Calu3 (cell line): ENCODE measurements around the gene FZR1. TPM values are rescaled to one million over a fixed set of nuclear protein-coding genes. Genes with fewer than 3 reads are reported as not detected.
A peak's percentile ranks its signal among the peaks of the same experiment; 100 is the strongest.

Experiments
- BruUV-seq: library from RNA; stranded (reverse); fragments of 400-500 nt; replicated peaks from 2 replicates; lab custom pipeline; 2021; lab: Mats Ljungman, UMichigan
- CTCF ChIA-PET: fragments of 300-600 bp; sonication (Branson Sonifier 250); formaldehyde crosslinking; loops from one replicate; lab custom pipeline; 2022; ENCODE audit warnings: antibody characterized with exemption; lab: Charles Lee
- DNase-seq: peaks from one replicate; pipeline ENCODE4 v3.0.0; 2022
- H3K27ac Mint-ChIP-seq: one replicate; pipeline ENCODE4 v1.8.0; 2022; ENCODE audit warnings: mixed read lengths; ENCODE audit not compliant: unreplicated experiment
- H3K27me3 Mint-ChIP-seq: one replicate; pipeline ENCODE4 v1.8.0; 2022; ENCODE audit warnings: mixed read lengths; ENCODE audit not compliant: unreplicated experiment
- H3K36me3 Mint-ChIP-seq: one replicate; pipeline ENCODE4 v1.8.0; 2022; ENCODE audit warnings: mild to moderate bottlenecking, moderate library complexity, mixed read lengths; ENCODE audit not compliant: insufficient read depth, unreplicated experiment
- H3K4me1 Mint-ChIP-seq: one replicate; pipeline ENCODE4 v1.8.0; 2022; ENCODE audit warnings: mild to moderate bottlenecking, low read depth, mixed read lengths; ENCODE audit not compliant: unreplicated experiment
- H3K4me3 Mint-ChIP-seq: one replicate; pipeline ENCODE4 v1.8.0; 2022; ENCODE audit warnings: mild to moderate bottlenecking, low read depth, moderate library complexity, mixed read lengths; ENCODE audit not compliant: unreplicated experiment
- H3K9me3 Mint-ChIP-seq: one replicate; pipeline ENCODE4 v1.8.0; 2022; ENCODE audit warnings: low read depth, mixed read lengths; ENCODE audit not compliant: unreplicated experiment
- intact Hi-C: fragments of 100-400 bp; cut with micrococcal nuclease; formaldehyde crosslinking; loops from one replicate; pipeline ENCODE4 v1.10.0; 2022; ENCODE audit not compliant: unreplicated experiment
- total RNA-seq: library from RNA; stranded (reverse); gene quantifications from 2 replicates; pipeline ENCODE4 v1.2.3, GENCODE V29; 2022
- TF ChIP-seq, protein P1 (sequence below): fragments of 200-600 bp; IDR thresholded peaks from one replicate; pipeline ENCODE4 v1.8.0; 2022; ENCODE audit warnings: antibody characterized with exemption; ENCODE audit not compliant: unreplicated experiment

Gene FZR1
- total RNA-seq, 1 experiment from 2014 or later = 33.1 TPM

DNA sequence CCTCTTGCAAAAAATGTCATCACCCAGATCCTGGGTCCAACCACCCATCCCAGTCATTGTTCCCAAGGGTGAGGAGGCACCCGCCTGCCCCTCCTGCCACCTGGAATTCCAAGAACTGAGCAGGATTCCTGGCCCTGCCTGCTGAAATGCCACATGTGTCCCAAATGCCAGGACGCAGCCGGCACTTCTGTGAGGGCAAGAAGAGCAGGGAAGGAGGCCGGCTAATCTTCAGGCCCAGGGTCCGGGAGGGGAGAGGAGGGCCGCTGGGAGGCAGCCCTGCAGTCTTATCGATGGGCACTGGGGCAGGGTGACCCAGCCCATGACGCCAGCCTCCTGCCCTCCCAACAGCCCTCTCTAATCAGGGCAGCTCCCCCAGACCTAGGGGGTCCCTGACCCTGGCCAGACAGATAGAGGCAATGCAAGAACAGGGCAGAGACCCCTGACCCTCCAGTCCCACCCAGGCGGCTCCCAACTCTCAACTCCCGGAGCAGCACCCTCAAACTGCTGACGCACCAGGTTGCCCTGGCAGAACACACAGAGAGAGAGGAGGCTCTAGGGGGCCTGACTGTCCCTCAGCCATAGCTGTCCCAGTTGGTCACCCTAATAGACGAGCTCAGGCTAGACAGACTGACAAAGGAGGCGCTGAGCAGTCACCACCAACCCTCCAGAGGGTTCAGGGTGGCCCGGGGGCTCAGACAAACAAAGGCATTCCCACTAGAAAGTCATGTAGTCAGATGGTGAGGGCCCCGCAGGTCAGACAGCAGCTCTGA is 49.7 kb downstream of the FZR1 start:
- Mint-ChIP-seq H3K27ac (peak overlapping the region; percentile 96), H3K27me3 (no peaks in the 10 kb centered on the region), H3K4me1 (peaks cover 10% of the 10 kb centered on the region), H3K36me3 (peaks cover 27% of the 10 kb centered on the region), H3K4me3 (peak overlapping the region; percentile 96), H3K9me3 (no peaks in the 10 kb centered on the region)
- TF ChIP-seq, protein P1, sequence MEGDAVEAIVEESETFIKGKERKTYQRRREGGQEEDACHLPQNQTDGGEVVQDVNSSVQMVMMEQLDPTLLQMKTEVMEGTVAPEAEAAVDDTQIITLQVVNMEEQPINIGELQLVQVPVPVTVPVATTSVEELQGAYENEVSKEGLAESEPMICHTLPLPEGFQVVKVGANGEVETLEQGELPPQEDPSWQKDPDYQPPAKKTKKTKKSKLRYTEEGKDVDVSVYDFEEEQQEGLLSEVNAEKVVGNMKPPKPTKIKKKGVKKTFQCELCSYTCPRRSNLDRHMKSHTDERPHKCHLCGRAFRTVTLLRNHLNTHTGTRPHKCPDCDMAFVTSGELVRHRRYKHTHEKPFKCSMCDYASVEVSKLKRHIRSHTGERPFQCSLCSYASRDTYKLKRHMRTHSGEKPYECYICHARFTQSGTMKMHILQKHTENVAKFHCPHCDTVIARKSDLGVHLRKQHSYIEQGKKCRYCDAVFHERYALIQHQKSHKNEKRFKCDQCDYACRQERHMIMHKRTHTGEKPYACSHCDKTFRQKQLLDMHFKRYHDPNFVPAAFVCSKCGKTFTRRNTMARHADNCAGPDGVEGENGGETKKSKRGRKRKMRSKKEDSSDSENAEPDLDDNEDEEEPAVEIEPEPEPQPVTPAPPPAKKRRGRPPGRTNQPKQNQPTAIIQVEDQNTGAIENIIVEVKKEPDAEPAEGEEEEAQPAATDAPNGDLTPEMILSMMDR = no peak
- intact Hi-C loops = no loop called here
- DNase-seq = no peak
- BruUV-seq = no TSS peak
- CTCF ChIA-PET = no interaction called here

DNA sequence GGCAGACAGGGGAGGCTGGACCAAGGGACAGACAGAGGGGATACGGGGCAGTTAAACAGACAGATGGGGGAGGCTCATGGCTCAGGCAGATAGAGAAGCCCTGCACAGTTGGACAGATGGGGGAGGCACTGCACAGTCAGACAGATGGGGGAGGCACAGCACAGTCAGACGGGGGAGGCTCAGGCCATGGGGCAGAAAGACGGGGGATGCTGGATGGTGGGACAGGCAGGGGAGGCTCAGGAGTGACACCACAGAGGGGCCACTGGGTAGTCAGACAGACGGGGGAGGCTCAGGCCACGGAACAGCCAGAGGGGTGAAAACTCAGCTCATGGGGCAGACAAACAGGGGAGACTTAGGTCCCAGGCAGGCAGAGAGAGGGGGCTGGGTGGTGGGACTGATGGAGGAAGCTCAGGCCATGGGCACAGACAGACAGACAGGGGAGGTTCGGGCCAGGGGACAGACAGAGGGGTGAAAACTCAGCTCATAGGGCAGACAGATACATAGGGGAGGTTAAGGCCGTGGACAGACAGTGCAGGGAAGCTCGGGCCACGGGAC is 50.4 kb downstream of the FZR1 start:
- intact Hi-C loops = no loop called here
- H3K4me1 Mint-ChIP-seq = peaks cover 10% of the 10 kb centered on the region
- no peaks in the 10 kb centered on the region for H3K27me3 Mint-ChIP-seq
- no peak for DNase-seq
- H3K27ac Mint-ChIP-seq = peak overlapping the region; percentile 96
- no TSS peak for BruUV-seq
- H3K9me3 Mint-ChIP-seq = no peaks in the 10 kb centered on the region
- CTCF ChIA-PET = no interaction called here
- H3K36me3 Mint-ChIP-seq = peaks cover 24% of the 10 kb centered on the region
- H3K4me3 Mint-ChIP-seq = peak overlapping the region; percentile 96
- TF ChIP-seq, protein P1 = no peak

DNA sequence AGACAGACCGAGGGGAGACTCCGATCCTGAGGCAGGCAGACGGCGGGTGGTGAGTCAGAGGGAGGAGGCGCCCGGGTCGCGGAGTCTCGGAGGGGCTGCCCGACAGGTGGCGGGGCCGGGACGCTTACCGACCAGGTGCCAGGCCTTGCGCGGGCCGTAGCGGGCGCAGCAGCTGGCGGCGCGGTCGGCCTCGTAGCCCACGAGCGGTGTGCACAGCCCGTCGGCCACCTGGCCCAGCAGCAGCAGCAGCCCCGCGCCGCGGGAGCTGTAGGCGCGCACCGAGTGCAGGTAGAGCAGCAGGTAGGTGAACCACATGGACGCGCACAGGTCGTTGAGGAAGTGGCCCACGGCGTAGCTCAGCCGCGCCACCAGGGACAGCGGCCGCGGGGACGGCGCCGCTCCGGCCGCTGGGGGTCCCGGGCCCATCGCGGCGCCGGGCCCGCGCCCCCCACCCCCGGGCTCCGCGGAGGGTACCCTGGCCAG is 50.9 kb downstream of the FZR1 start:
- DNase-seq = peak; percentile 67
- Mint-ChIP-seq H3K27me3 (no peaks in the 10 kb centered on the region), H3K9me3 (no peaks in the 10 kb centered on the region), H3K4me1 (peaks cover 10% of the 10 kb centered on the region), H3K27ac (peak overlapping the region; percentile 96), H3K4me3 (peak overlapping the region; percentile 96), H3K36me3 (peaks cover 24% of the 10 kb centered on the region)
- TF ChIP-seq, protein P1 = no peak
- intact Hi-C loops = no loop called here
- no TSS peak for BruUV-seq
- CTCF ChIA-PET = no interaction called here

DNA sequence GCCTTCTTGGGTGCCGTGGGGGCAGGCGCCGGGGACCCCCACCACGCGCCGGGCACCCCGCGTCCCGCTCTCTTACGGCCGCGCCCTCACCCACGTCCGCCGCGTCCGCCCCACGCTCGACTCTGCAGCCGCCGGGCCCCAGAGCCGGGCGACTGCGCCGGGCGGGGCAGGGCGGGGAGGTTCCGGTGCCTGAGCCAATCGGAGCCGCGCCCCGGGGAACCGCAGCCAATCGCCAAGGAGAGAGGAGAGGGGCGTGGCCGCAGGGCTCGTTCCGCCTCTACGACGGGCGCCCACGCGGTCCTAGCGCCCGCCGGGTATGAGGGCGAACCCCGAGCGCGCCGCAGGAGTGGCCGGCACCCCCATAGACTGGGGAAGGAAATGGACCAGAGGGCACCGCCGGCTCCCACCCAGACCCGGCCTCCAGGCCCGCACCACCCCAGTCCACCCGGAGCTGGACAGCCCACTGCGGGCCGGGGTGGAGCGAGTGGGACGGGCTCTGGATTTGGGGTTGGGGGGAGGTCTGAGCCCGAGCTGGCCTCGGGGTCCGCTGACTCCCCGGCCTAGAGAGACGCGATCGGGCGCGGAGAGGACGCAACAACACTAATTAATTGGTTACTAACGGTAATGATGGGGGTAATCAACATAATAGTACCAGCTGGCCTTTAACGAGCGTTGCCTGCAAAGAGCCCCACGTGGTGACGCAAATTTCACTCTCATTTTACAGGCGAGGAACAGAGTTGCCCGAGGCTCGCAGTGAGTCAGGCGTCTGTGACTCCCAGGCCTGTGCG is 51.5 kb downstream of the FZR1 start, which contains the start of gene MFSD12:
Gene MFSD12 (minus strand): TSS at position 126 of the 788 bp plus-strand sequence. CDS start 183 bp downstream, outside the sequence.
- DNase-seq = peak; percentile 92
- TF ChIP-seq, protein P1 = no peak
- H3K27ac Mint-ChIP-seq = peak within 1 kb of the TSS; percentile 96
- H3K4me3 Mint-ChIP-seq = peak within 1 kb of the TSS; percentile 96
- H3K27me3 Mint-ChIP-seq = no peaks in the 10 kb centered on the region
- H3K9me3 Mint-ChIP-seq = no peaks in the 10 kb centered on the region
- intact Hi-C loops = no loop called here
- H3K4me1 Mint-ChIP-seq = peaks cover 10% of the 10 kb centered on the region
- peaks cover 24% of the 10 kb centered on the region for H3K36me3 Mint-ChIP-seq
- BruUV-seq = TSS peak; percentile 79
- CTCF ChIA-PET = interaction anchor here (0.7 to 1.6 kb wide), 2 partner anchors 12 to 30 kb away, joined by 3 read pairs; no protein-coding TSS in a partner anchor
